ENCODE data around the gene EYA3. TPM values are rescaled to one million over a fixed set of nuclear protein-coding genes. Genes with fewer than 3 reads are reported as not detected.
A peak's percentile ranks its signal among the peaks of the same experiment; 100 is the strongest.

EYA3 gene
- total and polyA plus RNA-seq, 2 donors from 2014 or later = 10.2 to 32.0 TPM

GRCh38 chr1:27959792-27960603 is 128.4 kb downstream of the EYA3 start, which contains the start of gene XKR8:
TSS of gene XKR8 (plus strand) at chr1:27959973. CDS start at chr1:27960070, 97 bp downstream.
- H3K27ac ChIP-seq (ENCODE audit: low read depth in 2 of 2, low read length in 2 of 2) = peak within 1 kb of the TSS; percentile 84 to 96
- H3K9ac ChIP-seq (ENCODE audit: low read length in 3 of 3) = peak within 1 kb of the TSS; percentile 61 to 70 (median 62)
- peaks cover 0 to 12% (median 0%) of the 10 kb centered on the region in 3 donors for H3K4me1 ChIP-seq (ENCODE audit: control insufficient read depth in 2 of 3, insufficient read depth in 2 of 3, low read depth in 1 of 3, low read length in 3 of 3)
- intact Hi-C loops (cut with DNase I) = no loop called here
- no peaks in the 10 kb centered on the region for H3K9me3 ChIP-seq (ENCODE audit: control insufficient read depth in 2 of 3, insufficient read depth in 1 of 3, low read length in 3 of 3)
- peak within 1 kb of the TSS; percentile 67 to 73 (median 68) for H3K4me3 ChIP-seq (ENCODE audit: low read length in 3 of 3)
- peak; percentile 38 for TF ChIP-seq CTCF (IDR thresholded peaks at IDR 0.05; ENCODE audit: borderline replicate concordance, extremely low read depth, insufficient read depth)
- DNase-seq (peak; percentile 87 to 94 (median 92)), FAIRE-seq (no peak)
- no peaks in the 10 kb centered on the region for H3K27me3 ChIP-seq (ENCODE audit: control insufficient read depth, insufficient read depth, low read length)
- H3K36me3 ChIP-seq (ENCODE audit: control insufficient read depth in 2 of 3, insufficient read depth in 3 of 3, low read length in 3 of 3) = peaks cover 0 to 8% (median 0%) of the 10 kb centered on the region in 3 donors

- no peak for TF ChIP-seq CTCF (IDR thresholded peaks at IDR 0.05; ENCODE audit: borderline replicate concordance, extremely low read depth, insufficient read depth)
- Histone ChIP-seq H3K36me3 (ENCODE audit: control insufficient read depth in 2 of 3, insufficient read depth in 3 of 3, low read length in 3 of 3) (no peaks in the 10 kb centered on the region), H3K4me1 (ENCODE audit: control insufficient read depth in 2 of 3, insufficient read depth in 2 of 3, low read depth in 1 of 3, low read length in 3 of 3) (peaks cover 0 to 12% (median 0%) of the 10 kb centered on the region in 3 donors), H3K9ac (ENCODE audit: low read length in 3 of 3) (no peak overlapping the region), H3K27ac (ENCODE audit: low read depth in 2 of 2, low read length in 2 of 2) (no peak overlapping the region), H3K27me3 (ENCODE audit: control insufficient read depth, insufficient read depth, low read length) (no peaks in the 10 kb centered on the region), H3K9me3 (ENCODE audit: control insufficient read depth in 2 of 3, insufficient read depth in 1 of 3, low read length in 3 of 3) (no peaks in the 10 kb centered on the region), H3K4me3 (ENCODE audit: low read length in 3 of 3) (no peak overlapping the region)
- DNase-seq (peak in 1 of 5 donors; percentile 82), FAIRE-seq (no peak)
- intact Hi-C loops (cut with DNase I) = no loop called here
These were observed 129.9 kb downstream of the EYA3 start for GRCh38 chr1:27958513-27958912.

- Histone ChIP-seq H3K9me3 (ENCODE audit: control insufficient read depth in 2 of 3, insufficient read depth in 1 of 3, low read length in 3 of 3) (no peaks in the 10 kb centered on the region), H3K27ac (ENCODE audit: low read depth in 2 of 2, low read length in 2 of 2) (no peak overlapping the region), H3K4me1 (ENCODE audit: control insufficient read depth in 2 of 3, insufficient read depth in 2 of 3, low read depth in 1 of 3, low read length in 3 of 3) (peaks cover 0 to 12% (median 0%) of the 10 kb centered on the region in 3 donors), H3K9ac (ENCODE audit: low read length in 3 of 3) (no peak overlapping the region), H3K27me3 (ENCODE audit: control insufficient read depth, insufficient read depth, low read length) (no peaks in the 10 kb centered on the region), H3K4me3 (ENCODE audit: low read length in 3 of 3) (no peak overlapping the region), H3K36me3 (ENCODE audit: control insufficient read depth in 2 of 3, insufficient read depth in 3 of 3, low read length in 3 of 3) (no peaks in the 10 kb centered on the region)
- DNase-seq (no peak), FAIRE-seq (no peak)
- no peak for TF ChIP-seq CTCF (IDR thresholded peaks at IDR 0.05; ENCODE audit: borderline replicate concordance, extremely low read depth, insufficient read depth)
- intact Hi-C loops (cut with DNase I) = no loop called here
These were observed 130.8 kb downstream of the EYA3 start for GRCh38 chr1:27957655-27958054.

Data from kidney (tissue), 14 donors.